HG03139 (cell line): ENCODE data around the gene CD99.
"Not testable (repeated sequence)": the region's sequence is repeated elsewhere in the genome, so short reads cannot be mapped to it uniquely, and the experiment has no call there.

Experiments
- ATAC-seq: cut with Tn5 transposase; IDR thresholded peaks from one replicate; pipeline ENCODE4 v1.9.1; 2021; ENCODE audit not compliant: unreplicated experiment

CD99 gene

DNA sequence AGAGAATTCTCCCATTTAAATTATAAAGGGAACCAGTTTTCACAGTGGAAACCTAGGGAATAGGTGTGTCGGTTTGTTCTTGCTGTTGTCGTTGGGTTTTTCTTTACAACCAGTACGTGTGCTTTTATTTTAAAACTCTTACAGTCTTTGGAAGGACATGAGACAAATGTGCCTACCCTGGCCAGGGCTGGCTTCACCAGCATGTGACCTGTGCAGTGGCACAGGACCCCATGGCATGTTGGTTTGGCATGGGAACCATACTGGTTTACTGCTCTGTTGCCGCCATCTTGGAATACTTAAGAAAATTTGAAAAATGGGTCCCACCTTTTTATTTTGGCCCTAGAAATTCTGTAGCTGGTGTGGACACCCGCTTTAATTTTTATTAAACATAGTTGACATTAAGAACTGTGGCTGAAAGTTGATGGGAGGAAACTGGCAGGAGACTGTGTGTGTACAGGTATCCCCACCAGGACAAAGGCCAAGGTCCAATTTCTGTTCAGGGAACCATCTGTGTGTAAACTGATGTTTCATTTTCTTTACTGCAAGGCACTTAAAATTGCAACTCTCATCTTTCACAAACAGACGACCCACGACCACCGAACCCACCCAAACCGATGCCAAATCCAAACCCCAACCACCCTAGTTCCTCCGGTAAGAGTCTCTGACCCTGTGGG, 28.8 kb downstream of the CD99 start:
- ATAC-seq = no peak

DNA sequence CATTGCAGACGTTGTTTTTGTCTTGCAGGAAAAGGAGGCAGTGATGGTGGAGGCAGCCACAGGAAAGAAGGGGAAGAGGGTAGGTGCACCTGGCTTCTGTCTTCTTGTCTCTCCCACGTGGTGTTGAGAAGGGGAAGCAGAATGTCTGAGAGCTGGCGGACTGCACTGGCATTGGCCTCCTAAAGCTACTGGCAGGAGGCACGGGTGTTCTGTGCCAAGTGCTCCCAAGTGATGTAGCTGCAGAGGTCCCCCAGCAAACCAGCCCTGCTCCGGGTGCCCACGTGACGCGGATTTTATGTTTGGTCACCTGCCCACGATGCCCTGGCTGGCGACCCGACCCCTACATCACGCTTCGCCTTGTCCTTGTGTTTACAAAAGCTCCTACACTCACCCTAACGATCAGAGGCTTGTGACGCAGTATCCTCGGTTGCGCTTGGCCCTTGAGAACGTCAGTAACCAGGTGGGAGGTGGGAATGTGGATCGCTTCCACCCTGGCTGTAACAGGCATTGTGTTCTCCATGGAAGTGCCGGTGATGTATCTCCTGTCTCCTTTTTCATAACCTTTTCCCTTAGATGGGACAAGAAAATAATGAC, 32.3 kb downstream of the CD99 start:
- ATAC-seq = no peak

DNA sequence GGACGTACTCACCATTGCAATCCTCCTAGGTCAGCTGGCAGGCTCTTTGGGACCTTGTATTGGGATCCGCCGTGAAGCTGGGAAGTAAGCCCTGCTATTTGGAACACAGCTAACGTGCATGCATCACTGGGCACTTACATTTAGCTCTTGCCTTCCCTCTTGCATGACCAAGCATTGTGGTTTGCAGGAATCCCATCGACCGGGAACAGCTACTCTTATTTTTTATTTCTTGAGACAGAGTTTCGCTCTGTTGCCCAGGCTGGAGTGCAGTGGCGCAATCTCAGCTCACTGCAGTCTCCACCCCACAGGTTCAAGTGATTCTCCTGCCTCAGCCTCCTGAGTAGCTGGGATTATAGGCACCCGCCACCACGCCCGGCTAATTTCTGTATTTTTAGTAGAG, 36.2 kb downstream of the CD99 start:
- ATAC-seq = not testable (repeated sequence)

DNA sequence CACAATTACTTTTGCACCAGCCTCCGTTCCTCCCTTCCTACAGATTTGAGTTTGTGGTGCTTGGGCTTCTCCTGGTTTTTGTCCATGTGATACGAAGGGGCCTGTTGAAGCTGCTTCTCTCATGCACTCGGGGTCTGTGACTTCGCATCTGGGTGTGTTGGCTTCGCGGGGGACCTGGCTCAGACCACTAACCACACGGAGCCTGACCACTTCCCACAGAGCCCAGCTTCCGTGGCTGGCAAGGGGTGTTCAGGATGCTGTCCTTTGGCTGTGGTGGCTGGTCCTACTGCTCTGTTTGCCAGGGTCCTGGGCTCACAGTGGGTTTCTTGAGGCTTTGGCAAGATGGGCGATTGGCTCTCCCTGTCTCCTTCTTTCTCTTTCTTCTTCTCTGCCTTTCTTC, 41.0 kb downstream of the CD99 start:
- ATAC-seq = no peak

DNA sequence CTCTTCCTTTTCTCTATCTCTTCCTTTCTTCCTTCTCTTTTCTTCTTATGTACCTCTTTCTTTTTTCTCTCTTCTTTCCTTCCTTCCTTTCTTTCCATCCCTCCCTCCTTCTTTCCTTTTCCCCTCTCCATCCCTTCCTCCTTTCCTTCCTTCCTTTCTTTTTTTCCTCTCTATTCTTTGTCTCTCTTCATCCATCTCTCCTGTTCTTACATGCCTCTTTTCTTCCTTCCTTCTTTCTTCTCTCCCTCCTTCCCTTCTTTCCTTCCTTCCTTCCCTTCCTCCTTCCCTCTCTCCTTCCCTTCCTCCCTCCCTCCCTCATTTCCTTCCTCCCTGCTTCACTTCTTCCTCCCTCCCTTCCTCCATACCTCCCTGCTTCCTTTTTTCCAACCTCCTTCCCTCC, 41.6 kb downstream of the CD99 start:
- ATAC-seq = no peak

DNA sequence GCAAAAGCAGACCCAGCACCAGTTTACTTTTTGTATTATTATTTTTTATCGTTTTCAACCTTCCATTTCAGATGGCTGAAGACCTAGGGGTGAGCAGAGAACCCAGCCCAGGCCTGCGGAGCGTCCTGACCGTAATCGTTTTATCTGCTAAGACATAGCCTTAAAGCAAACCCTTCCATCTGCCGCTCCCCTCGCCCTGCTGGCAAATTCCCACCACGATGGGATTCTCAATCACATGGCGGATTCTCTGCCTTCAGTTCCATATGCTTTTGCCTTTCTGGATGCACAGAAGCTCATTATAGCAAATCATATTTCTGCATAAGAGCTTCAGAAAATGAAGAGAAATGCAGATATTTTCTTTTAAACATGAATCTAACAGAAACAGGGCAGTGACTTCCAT, 42.2 kb downstream of the CD99 start:
- no peak for ATAC-seq

DNA sequence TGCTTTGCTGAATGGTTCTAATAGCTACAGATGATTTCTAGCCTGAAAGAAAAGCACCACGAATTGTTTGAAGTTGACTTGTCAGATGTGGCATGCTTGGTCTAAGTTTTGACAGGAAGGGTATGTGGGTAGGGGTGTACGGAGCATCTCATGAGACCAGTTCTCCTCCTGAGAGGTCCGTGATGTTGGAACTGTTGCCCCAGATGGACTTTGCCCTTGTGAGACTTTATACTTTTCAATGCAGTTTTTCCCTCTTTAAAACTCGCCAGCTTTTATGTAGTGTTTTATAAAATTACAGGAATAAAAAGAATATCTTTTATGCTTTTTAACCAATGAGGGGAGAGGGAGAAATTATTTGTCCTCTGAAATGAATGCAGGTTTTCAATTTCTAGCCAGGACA, 44.2 kb downstream of the CD99 start:
- no peak for ATAC-seq

DNA sequence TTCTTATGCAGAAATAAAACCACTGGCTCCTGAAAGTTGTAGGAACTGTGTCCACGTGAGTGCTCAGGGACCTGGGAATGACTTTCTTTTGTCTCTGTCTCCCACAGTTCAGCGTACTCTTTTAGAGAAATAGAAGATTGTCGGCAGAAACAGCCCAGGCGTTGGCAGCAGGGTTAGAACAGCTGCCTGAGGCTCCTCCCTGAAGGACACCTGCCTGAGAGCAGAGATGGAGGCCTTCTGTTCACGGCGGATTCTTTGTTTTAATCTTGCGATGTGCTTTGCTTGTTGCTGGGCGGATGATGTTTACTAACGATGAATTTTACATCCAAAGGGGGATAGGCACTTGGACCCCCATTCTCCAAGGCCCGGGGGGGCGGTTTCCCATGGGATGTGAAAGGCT, 49.6 kb downstream of the CD99 start:
- no peak for ATAC-seq

DNA sequence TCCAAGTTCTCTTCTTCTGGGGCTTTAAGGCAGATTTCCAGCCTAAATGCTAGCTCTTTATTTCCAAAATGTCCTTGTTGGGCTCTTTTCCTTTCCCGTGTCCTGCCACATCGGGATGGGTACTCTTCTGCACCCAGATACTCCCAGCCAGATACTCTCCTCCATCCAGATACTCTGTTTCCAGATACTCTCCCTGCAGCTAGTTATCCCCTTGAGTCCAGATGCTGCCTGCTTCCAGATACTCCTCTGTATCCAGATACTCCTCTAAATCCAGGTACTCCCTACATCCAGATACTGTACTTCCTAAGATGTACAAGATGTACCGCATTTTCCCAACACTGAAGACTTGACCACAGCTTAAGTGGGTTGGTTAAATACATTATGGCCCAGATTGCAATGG, 50.3 kb downstream of the CD99 start:
- no peak for ATAC-seq

DNA sequence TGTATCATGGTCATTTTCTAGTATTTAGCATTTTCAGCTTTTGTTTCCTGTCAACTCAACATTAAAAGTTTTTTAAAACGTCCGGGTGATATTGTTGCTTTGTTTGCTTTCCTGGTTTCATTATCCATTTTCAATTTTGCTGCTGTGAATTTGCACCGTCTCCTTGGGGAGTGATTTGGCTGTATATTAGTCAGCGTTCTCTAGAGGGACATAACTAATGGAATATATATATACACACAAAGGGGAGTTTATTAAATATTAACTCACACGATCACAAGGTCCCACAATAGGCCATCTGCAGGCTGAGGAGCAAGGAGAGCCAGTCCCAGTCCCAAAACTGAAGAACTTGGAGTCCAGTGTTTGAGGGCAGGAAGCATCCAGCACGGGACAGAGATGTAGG, 55.2 kb downstream of the CD99 start:
- ATAC-seq = not testable (repeated sequence)

DNA sequence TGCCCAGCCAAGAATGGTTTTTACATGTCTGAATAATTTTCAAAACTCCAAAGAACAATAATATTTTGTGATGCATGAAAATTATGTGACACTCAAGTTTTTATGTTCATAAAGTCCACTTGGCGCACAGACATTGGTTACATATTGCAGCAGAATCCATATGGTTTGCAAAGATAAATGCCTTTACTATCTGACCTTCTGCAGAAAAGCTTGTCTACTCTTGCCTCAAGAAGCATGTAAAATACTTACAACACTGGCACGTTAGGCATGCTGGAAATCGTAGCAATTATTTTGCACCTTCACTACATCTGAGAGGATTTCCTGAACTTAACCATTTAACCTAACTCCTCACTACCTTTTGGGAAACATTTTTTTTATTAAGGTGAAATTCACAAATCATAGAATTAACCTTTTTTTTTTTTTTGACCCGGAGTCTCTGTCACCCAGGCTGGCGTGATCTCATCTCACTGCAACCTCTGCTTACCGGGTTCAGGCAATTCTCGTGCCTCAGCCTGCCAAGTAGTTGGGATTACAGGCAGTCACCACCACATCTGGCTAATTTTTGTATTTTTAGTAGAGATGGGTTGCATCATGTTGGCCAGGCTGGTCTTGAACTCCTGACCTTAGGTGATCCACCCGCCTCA, 57.2 kb downstream of the CD99 start:
- ATAC-seq = no peak

DNA sequence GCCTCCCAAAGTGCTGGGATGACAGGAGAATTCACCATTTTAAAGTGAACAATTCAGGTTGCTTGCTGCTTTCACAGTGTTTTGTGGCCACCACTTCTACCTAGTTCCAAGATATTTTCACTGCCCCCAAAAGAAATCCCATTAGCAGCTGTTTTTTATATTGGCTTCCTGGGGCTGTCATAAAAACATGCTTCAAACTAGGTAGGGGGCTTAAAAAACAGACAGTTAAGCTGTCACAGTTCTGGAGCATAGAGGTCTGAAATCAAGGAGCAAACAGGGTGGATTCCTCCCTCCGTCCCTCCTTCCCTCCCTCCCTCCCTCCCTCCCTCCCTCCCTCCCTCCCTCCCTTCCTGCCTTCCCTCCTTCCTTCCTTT, 57.7 kb downstream of the CD99 start:
- no peak for ATAC-seq

DNA sequence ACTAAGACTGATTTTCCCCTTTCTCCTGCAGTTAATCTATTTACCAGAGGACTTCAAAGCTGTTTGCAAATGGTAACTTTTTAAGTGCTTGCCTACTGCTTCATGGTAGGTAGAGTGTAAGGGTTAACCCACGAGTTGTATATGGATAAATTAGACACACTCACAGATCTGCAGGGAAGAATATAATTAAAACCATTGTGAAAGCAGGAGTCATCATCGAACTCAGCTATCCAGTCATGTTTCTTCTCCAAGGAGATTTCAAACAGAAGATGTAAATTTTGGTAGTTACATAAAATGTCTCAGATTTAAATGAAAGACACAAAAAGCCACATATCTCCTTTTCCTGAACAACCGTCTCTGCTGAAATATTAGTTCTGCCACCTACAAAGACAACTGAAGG, 60.2 kb downstream of the CD99 start:
- no peak for ATAC-seq

DNA sequence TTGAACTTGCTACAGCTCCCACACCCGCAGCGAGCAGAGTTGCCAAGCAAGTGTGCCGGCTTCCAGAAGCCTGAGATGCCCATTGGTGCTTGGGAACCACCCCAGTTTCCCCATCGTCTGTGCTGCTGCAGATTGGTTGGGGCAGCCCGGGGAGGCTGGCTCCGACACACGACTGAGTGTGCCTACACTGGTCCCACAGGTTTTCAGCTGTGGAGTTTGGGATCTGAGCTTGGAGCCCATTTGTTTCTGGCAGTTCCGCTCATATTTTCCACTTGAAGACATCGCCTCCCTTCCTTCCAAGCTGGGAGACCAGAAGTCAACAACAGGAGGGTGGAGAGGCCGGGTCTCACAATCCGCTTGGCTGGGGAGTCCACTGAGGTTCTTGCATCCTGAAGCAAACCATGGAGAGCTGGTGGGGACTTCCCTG, 60.8 kb downstream of the CD99 start, which contains the start of gene XG:
Gene XG, plus strand, starts transcription at position 167 of the 427 bp plus-strand sequence. Its CDS starts 235 bp downstream, at position 402.
- not testable (repeated sequence) for ATAC-seq

DNA sequence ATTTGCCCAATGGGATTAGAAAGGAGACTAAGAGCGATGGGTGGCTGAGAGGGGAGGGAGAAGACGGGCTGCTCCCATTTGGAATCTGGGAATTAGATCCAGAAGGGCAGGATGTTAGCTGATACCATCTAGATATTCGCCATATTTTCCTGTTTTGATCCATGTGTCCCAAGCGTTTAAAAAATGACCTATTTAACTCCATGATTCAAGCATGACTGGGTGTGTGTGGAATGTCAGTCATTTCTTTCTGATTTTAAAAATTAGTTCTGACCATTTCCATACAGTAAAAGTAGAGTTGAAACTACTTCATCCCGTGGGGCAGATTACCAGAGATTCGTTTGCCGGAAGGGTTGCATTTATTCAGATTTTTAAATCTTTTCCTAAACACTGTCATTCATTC, 61.3 kb downstream of the CD99 start:
- ATAC-seq = not testable (repeated sequence)

DNA sequence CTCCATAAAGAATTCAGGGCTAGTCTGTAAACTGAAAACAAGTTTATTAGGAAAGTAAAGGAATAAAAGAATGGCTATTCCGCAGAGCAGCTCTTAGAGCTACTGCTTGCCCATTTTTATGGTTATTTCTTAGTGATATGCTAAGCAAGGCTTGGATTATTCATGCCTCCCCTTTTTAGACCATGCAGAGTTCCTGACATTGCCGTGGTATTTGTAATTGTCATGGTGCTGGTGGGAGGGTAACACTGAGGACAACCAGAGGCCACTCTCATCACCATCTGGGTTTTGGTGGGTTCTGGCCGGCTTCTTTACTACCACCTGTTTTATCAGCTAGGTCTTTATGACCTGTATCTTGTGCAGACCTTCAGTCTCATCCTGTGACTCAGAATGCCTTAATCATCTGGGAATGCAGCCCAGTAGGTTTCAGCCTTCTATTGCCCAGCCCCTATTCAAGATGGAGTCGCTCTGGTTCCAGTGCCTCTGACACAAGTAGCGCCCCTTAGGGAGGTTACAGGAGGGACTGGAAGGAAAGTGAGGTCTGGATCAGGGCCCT, 64.1 kb downstream of the CD99 start:
- ATAC-seq = not testable (repeated sequence)

DNA sequence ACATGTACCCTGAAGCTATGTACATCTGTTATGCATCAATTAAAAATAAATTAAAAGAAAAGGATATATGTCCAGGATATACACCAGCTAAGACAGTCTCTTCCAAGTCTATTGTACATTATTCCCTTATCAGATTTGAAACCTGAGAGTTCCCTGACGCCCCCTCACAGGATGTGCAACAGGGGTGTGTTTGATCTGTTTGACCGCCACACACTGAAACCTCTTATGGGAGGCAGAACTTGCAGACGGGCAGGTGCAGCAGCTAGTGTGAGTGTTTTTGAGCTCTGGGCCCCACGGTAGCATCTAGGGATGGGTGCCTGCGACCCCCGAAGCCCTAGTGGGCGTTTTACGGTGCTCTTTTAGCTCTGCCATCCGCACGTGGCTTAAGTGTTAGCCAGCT, 65.5 kb downstream of the CD99 start:
- no peak for ATAC-seq

DNA sequence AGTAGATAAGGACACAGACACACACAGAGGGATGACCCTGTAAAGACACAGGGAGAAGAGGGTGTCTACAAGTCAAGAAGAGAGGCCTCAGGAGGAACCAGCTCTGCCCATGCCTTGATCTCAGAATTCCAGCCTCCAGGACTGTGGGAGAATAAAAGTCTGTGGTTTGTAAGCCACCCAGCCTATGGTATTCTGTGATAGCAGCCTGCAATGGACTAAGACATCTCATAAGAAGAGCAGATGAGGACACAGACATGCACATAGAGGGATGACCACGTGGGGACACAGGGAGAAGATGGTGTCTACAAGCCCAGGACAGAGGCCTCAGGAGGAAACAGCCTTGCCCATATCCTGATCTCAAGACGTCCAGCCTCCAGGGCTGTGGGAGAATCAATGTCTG, 70.2 kb downstream of the CD99 start:
- no peak for ATAC-seq

DNA sequence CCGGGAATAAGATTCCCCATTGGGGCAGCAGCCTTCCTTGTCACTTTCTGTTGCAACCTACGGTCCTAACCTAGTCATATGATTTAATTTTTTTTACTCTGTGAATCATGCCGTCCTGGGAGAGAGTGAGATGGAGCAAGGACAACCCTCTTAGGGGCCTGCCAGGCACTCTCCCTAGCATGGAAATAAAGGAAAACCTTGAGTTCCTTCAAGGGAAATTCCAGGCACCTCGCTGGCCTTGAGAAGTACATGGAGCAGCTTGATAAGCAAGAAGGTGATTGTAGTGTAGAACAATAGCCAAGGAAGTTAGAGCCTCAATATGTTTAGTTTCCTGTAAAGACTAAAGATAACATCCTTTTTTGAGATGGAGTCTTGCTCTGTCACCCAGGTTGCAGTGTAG, 71.6 kb downstream of the CD99 start:
- not testable (repeated sequence) for ATAC-seq

DNA sequence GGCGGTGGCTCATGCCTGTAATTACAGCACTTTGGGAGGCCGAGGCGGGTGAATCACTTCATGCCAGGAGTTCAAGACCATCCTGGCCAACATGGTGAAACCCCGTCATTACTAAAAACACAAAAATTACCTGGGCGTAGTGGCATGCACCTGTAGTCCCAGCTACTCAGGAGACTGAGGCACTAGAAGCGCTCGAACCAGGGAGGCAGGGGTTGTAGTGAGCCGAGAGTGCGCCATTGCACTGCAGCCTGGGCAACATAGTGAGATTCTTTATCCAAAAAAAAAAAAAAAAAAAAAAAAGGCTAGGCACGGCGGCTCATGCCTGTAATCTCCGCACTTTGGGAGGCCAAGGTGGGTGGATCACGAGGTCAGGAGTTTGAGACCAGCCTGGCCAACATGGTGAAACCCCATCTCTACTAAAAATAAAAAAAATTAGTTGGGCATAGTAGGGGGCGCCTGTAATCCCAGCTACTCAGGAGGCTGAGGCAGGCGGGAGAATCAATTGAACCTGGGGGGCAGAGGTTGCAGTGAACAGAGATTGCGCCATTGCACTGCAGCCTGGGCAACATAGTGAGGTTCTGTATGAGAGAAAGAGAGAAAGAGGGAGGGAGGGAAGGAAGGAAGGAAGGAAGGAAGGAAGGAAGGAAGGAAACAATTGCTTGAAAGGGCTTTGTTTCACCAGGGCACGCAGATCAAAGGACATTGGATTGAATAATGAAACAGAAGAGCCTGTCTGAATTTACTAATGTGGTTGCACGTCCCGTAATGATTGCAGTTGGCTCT, 73.9 kb downstream of the CD99 start:
- ATAC-seq = not testable (repeated sequence)

DNA sequence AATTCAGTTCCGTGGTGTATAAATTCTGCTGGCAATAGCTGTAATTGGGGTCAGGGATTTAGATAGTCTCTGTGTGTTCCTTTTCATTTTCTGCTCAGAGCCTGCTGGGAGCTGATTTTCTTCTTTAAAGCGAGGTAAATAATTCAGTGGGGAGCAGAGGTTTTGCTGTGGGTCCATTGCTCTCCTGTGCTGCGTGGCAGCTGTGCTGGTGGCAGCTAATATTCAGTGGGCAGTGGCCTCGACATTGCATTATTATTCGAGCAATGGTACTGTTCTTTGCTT, 74.4 kb downstream of the CD99 start:
- no peak for ATAC-seq

DNA sequence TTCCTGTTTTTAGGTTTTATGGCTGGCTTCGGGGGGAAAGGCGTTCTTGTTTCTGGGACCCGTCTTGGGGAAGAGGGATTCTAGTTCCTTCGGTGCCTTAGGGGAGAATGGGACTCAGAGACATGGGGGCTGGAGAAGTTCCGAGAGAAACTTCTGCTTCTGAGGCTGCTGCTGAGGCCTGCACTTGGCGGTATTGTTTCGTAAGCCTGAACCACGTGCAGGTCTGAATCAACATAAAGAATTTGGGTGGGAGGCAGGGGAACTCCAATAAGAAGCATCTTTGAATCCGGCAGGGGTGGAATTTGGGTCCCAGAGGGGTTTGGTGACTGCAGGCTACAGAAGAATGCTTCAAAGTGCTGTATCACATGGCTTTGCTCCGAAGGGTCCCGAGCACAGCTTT, 75.8 kb downstream of the CD99 start:
- no peak for ATAC-seq
